IPS DF 4.7 (cell line): Measurements from ENCODE around the gene GFI1.

ENCODE experiments used
- DNase-seq: peaks from one replicate; pipeline ENCODE4 v3.0.0-alpha.2; 2013; ENCODE audit warnings: low spot score; ENCODE audit errors: extremely low read depth

The GFI1 gene

DNA sequence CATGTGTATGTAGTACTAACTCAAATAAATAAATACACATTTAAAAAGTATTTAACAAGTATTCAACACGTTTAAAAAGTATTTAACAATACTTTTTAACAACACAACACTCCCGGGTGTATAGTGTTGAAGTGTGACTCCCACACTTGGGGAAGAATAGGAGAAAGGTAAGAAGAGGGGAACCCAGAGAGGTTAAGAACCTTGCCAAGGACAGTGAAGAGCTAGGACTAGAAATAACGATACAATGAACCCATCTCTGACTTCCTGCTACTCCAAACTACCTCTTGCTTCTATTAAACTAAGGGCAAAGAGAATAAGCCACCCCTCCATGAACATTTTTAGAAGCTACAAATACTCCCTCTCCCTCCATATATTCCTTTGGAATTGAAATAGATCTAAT, 1.7 kb upstream of the GFI1 start:
- no peak for DNase-seq

DNA sequence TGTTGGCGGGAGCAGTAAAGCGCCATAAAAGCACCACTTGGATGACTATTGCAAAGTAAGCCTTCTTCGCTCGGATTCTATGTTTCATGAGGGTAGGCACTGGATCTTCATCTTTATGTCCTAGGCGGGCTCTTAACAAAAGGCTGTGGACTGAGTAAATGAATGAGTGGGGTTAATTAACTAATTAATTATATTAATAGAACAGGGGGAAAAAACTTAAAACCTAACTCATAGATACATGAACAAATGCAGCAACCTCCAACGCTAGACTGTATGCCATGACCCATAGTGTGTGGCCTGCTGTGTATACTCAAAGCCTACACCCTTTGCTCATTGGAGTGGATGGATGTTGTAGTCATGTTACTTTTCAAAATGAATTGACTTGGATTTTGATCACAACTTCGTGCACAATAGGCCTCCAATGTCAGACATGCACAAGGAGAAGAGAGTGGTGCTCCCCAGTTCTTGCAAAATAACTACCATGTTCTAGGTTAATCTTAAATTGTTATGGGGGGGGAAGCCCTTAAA, 417 bp upstream of the GFI1 start:
- no peak for DNase-seq

DNA sequence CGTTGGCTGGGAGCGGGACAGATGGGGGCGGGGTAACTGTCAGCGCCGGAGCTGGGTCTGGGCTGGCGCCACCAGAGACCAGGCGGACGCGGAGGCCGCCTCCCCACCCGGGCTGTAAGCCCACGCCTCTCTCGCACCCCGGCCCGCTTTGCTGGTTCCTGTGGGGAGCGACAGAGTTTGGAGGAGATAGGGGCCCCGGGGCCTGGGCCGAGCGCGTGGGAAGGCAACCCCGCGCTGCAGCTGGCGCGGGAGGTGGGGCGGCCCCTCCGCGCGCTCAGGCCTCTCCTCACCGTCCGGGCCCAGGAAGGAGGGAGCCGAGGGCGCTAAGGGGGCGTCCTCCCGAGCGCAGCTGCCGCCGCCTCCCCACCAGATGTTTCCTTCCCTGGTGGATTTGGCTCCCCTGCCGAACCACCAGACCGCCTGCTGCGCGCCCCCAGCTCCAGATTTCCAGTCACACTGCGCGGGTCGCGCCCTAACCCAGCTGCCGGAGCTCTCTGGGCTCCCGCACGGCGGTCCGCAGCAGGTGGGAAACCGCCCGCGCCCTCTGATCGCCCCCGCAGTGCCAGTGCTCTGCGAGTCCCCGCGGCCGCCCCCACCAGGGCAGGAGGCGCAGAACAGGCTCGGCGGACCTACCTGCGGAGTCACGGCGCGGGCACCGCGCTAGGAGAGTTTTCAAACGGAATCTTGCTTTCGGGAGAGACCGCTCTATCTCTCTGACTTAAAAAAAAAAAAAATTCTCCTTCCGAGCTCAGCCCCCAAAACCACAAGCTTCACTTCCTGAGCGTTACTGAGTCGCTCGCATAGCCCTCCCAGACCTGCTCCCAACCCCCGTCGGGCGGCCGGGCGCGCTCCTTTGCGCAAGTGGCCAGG, 1.1 kb downstream of the GFI1 start:
- no peak for DNase-seq

DNA sequence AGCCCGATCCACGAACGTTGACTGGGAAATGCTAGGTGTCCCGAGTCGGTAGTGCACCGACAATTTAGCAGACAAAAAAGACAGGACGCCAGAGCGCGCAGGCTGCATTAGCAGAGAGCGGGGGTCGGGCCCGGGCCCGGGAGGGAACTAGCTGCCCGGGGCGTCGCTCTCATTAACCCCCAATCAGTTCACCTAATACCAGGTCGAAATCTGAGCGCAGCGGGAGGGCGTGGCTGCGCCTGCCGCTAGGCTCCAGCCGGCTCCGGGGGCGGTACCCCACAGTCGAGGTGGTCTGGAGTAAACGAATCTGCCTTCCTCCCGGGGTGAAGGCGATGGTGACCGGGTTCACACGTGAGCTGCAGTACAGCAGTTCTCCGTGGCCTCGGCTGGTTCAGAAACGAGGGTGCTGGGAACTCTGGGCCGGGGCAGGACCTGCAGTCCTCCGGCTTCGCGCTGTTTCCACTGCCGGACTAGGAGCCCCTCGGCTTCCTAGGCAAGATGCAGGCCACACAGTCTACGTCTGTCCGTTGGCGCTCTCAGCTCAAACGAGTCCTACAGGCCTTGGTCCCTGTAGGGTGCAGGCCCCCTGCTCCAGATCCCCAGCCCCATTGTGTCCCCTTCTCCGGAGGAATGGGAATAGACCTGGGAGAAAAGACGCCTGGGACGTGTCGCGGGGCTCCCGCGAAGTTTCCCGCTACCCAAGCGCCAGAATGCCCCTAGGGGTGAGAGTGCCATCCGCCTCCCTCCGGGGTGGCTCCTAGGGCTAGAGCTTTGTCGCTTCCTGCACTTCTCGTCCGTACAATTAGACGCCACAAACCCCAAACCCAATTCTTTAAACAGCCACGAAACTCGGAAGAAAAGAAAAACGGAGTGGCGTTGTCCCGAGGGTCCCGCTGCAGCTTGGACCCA, 2.0 kb downstream of the GFI1 start:
- DNase-seq = no peak

DNA sequence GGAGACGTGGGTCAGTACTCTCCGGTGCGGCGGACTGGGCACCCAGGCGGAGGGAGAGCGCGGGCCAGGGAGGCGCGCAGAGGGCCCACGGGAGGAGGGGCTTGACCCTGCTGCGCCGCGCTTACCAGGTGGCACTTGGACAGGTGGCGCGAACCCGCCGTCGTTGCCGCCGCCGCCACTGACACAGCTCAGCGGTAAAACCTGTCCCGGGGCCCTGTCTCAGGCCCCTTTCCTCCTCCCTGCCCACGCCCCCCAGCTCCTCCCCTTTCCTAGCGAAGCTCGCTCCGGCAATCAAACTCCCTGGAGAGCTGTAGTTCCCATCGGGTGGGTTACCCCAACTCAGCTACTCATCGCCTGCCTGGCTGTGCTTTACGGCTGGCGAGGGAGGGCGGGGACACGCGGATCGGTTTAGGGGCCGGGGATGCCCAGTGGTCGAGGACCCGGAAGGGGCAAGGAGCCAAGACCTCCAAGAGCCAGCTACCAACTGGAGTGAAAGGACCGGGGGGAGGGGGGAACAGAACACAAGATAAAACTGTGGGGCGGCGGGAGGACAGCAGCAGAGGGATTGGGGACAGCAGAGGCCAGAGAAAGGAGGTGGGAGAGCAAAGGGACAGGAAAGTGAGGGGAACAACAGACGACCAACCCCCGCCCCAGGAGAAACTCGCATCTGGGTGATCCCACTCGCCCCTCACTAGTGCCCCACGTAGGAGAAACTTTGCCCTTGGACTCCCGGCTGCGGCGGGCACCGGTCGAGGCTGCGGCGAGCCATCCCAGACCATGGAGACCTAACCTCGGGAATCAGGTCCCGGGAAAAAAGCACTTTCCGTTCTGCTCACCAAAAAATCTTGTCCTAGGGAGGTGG, 2.9 kb downstream of the GFI1 start:
- DNase-seq = no peak

DNA sequence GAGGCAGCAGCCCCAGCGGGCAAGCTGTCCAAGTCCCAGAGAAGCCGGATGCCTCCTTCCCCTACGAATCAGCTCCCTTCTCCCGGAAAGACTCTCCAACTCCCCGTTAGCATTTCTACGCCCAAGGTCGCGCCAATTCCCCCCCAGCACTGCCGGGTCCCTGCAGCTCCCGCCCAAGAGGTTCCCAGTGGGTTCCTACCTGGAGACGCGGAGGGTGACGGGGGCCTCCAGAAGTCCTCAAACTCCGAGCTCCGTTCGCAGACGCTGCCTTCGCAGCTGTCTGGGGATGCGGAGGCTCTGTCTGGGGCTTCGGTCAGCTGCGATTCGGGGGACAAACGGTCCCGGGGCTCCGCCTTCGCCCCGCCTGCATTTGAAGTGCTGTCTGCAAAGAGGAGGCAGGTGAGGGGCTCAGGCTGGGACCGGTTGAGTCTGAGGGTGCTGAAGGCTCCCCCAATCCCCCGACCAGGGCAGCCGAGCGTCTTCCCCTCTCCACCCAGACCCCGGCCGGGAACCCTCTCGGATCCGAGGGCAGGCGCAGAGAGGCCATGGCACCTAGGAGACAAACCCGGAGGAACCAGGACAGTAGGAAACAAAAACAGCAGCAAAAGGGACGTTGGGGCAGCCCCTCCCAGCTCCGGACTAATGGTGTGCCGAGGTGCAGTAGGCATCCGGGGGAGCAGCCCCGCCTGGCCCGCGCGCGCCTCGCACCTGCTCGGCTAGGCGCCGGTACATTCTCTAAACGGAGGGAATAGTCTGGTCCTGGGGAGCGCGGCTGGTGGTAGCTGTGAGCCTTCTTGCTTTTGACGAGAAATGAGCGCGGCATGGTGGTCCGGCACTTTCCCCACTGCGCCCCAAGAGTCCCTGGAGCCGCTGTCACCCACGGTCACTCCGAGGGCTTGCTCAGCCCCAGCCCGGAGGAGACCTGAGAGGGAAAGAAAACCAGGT, 3.8 kb downstream of the GFI1 start:
- DNase-seq = no peak

DNA sequence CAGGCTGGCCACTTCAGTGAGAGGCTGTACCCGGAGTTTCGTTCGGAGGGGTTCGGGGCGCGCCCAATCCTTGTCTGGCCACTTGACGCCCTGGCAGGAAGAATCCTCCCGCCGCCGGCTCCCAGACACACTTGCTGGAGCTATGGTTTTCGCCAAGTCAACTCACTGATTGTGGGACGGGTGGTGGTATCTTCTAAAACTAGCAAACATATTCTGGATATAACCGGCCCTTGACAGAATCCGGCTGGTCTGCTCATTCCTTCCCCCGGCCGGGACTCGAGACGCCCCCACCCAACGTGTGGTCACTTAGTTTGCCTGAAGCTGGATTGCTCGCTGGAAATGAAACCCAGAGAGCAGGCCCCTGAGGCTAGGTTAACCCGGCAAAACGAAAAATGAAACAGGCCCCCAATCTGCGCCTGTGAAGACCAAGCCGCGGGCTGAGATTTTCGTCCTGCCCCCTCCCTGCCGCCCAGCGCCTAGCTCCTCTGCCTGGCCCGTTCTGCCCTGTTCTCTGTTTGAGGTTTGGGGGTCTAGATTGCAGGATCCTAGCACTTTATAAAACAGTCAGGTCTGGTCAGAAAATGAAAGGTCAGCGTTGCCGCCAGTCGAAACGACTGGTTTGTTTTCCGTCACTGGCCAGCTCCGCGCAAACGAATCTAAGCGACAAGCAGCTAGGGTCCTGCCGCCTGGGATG, 4.6 kb downstream of the GFI1 start:
- no peak for DNase-seq

DNA sequence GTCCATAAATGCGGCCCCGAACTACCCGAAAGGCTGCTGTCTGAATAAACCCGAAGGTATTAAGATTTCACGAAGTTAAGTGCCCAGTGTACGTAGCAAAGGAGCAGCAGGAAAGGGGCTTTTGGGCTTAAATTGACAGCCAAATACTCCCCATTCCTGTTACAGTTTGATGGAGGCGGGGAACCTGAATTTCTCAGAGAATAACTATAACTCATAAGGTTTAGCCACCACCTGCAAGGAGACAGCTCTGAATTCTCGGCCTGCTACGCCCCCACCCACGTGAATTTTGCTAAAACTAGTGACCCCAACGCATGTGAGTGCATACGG, 5.2 kb downstream of the GFI1 start:
- DNase-seq = no peak

DNA sequence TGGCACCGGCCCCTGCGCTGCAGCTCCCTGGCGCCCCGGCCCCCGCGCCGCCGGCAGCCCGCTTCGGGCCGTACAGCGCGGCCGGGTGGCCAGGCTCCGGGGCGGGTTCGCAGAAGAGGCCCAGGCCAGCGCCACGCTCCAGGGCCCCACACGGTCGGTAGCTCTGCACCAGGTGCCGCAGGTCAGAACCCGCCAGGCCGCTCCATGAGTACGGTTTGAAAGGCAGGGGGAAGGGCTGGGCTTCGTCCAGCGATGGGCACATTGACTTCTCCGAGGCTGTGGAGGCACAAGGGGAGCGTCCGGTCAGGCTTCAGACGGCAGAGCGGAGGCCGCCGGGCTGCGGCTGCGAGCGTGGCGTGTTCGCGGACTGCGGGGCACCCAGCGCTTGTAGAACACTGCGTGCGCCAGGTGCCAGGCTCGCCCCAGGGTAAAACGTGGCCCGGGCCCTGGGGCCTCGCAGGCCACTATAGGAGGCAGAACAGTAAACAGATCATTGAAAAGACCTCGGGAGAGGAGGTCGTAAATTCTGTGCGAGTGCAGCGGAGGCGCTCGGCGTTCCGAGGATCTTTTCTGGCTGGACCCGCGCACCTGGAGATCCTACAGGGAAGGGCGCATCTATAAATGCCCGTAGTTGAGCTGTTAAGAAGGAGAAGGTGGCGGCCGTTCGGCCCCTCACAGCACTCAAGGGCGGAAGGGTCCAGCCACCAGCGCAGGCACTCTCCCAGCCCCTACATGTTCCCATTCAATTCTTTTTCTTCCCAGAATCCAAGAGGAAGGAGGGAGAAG, 5.7 kb downstream of the GFI1 start:
- DNase-seq = no peak

DNA sequence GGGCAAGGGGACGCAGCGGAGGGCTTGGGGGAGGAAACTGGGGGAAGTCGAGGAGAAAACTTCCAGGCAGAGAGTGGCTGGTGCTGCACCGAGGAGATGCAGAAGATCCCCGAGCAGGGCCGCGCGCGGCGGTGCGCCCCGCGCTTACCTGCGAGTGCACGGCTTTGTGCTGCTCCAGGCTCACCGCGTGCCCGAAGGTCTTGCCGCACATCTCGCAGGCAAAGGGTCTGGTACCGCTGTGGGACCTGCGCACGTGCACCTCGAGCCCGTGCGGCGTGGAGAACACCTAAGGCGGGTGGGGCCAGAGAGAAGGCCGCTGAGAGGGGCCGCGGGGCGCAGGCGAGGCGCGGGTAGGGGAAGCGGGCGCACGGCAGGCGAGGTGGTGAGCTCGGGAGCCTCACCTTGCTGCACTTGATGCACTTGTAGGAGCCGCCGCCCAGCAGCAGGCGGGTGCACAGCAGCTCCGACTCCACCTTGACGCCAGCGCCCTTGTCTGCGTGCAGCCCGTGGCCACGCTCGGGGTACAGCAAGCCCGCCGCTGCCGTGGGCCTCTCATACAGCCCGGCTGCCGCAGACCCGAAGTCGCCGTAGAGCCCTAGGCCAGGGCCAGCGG, 6.4 kb downstream of the GFI1 start:
- no peak for DNase-seq

DNA sequence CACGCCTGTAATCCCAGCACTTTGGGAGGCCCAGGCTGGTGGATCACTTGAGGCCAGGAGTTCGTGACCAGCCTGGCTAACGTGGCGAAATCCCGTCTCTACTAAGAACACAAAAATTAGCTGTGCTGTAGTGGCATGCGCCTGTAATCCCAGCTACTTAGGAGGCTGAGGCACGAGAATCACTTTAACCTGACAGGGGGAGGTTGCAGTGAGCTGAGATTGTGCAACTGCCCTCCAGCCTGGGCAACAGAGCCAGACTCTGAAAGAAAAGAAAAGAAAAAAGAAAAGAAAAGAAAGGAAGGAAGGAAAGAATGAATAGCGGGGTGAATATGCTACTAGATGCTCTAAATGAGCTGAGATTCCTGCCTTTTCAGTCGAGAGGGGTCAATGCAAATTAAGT, 7.1 kb downstream of the GFI1 start:
- DNase-seq = no peak

DNA sequence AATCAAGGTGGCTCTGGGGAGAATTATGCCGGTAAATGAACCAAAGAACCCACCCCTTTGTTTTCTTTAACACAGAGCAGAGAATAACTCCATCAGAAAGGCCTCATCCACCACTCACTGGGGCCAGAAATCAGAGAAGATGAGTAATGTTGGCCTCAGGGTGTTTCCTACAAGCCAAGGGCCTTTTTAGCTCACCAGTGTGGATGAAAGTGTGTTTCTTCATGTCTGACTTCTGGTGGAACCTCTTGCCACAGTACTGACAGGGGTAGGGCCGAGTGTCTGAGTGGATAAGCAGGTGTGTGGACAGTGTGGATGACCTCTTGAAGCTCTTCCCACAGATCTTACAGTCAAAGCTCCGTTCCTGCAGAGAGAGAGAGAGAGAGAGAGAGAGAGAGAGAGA, 8.3 kb downstream of the GFI1 start:
- no peak for DNase-seq

DNA sequence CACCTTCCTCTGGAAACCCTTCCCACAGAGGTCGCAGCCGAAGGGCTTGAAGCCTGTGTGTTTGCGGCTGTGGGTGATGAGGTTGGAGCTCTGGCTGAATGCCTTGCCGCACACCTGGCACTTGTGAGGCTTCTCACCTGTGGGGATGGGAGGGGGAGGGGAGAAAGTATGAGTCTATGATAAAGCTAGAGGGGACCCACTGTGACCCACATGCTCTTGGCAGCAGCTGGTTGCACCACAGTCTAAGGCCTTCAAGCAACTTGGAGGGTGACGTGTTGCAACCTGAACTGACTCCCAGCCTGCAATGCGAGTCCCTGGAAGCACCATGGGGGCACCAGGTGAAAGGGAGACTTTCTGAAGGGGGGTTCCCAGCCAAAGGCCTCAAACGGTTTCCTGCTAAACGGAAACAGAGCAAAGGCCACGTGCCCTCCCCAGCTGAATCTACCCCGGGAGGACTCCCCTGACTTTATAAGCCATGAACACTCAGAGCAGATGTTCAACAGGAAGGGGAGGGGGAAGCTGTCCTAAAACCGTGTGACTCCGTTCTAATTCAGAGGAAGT, 10.6 kb downstream of the GFI1 start:
- DNase-seq = no peak

DNA sequence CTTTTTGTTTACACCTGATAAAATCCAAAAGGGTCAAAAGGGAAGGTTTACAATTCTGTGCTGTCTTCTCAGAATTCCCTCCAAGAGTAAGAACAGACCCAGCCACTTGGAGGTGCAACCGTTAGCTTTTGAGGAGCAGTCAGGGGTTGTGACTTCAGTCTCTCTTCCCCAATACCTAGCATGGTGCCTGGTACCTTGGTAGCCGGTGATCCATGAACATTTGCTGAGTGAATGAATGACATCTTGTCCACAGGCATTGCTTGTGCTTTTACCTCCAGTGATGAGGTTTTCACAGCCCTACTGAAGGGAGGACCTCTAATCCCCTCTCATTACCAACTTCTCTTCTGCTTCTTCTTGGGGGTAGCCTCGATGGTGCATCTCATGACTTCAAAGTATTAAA, 11.7 kb downstream of the GFI1 start:
- no peak for DNase-seq

DNA sequence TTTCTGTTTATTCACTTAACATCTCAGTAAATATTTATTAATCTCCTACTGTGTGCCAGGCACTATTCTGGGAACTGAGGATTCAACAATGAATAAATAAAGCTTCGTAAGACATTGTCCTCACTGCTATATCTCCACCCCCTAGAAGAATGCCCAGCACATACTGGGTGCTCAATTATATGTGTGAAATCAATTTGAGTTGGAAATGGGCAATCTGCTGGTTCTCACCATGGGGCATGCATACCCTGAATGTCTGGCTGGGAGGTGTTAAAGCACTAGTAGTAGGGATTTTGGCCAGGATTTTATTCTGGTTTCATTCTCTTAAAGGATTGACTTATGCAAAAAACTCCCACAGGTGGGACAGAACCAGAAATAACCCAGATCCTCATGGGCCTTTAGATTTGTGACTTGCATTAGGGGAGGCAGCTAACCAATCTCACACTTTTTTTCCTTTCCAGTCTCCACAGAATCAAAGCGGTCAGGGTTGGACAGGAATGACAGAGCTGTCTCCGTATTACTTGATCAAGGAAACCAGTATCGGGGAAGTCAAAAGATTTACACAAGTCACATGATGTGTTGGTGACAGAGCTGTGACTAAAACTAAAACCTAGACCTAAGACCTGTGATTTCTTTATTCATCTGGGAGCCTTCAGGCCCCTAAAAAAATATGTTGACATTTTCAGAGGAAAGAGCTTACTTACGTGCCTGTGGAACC, 12.8 kb downstream of the GFI1 start:
- DNase-seq = no peak

DNA sequence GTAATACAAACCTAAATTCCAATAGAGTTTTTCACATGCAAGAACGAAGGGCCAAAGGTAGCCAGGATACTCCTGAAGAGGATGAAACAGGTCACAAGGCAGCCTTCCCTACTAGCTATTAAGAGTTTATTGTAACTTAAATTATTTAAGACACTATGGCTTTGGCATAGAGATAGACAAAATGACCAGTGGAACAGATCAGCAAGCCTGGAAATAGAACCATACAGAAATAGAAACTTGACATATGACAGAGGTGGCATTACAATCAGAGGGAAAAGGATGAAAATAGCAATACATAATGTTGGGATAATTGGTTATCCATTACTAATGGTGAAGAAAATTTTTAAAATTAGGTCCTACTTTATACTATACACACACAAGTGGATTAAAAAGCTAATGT, 16.5 kb downstream of the GFI1 start:
- no peak for DNase-seq

DNA sequence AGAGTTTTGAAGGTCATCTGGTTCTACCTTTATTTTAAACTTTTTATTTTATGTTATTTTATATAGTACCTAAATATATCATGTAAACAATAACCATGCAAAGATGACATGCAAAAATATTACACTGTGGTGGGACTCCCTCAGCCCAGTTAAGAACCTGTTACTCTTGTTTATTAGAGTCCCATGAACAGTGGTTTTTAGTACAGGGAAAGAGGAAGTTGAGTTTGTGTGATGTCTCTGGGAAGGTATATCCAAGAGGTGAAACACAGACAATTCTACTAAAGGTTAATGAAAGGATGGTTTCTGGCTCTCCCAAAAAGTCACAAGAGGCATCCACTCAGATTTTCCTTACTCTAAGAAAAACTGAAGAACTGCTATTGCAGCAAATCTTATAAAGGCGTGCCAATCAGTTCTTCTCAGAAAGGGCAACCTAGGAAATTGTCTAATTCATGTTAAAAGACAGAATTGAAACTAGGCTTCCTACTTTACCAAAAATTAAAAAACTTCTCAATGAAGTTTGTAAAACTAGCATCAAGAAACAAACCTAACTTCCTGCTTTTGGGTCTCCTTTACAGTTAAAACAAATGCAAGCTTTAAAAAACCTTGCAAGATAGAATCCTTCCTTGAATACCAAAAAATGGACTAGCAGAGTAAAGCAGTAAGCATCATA, 19.9 kb downstream of the GFI1 start:
- DNase-seq = no peak
